GM23338 (cell line): ENCODE measurements around the gene C18orf54. TPM values are rescaled to one million over a fixed set of nuclear protein-coding genes. Genes with fewer than 3 reads are reported as not detected.
A peak's percentile ranks its signal among the peaks of the same experiment; 100 is the strongest.

Source experiments
- ATAC-seq: fragments of 200-7000 bp; cut with Tn5 transposase; 3 replicates; pipeline ENCODE4 v1.9.1; 2020
- DNase-seq: peaks from one replicate; pipeline ENCODE4 v3.0.0-alpha.2; 2015; ENCODE audit warnings: low spot score
- H2AFZ ChIP-seq: fragments of 200-600 bp; sonication (generic); 2 replicates; pipeline ENCODE4 v1.8.0; 2016; ENCODE audit warnings: antibody characterized with exemption, mild to moderate bottlenecking, moderate library complexity
- H3F3A ChIP-seq: fragments of 200-600 bp; sonication (generic); replicated peaks from 2 replicates; pipeline ENCODE4 v1.8.0; 2017; ENCODE audit warnings: antibody characterized with exemption, mixed run types, low read depth
- H3K27ac ChIP-seq: fragments of 200-600 bp; sonication (generic); 2 replicates; pipeline ENCODE4 v1.6.1; 2016; ENCODE audit warnings: low read depth
- H3K27me3 ChIP-seq: fragments of 200-600 bp; sonication (generic); 2 replicates; pipeline ENCODE4 v1.8.0; 2016; ENCODE audit warnings: mild to moderate bottlenecking, mixed run types, moderate library complexity; ENCODE audit not compliant: insufficient read depth
- H3K36me3 ChIP-seq: fragments of 200-600 bp; sonication (generic); 2 replicates; pipeline ENCODE4 v1.8.0; 2016; ENCODE audit warnings: mild to moderate bottlenecking; ENCODE audit not compliant: insufficient read depth
- H3K4me1 ChIP-seq: fragments of 200-600 bp; sonication (generic); 2 replicates; pipeline ENCODE4 v1.8.0; 2016; ENCODE audit warnings: mild to moderate bottlenecking, moderate library complexity; ENCODE audit not compliant: insufficient read depth
- H3K4me2 ChIP-seq: fragments of 200-600 bp; sonication (generic); 2 replicates; pipeline ENCODE4 v1.7.1; 2017; ENCODE audit warnings: mixed run types
- H3K4me3 ChIP-seq: fragments of 200-600 bp; sonication (generic); 2 replicates; pipeline ENCODE4 v1.6.1; 2016; ENCODE audit warnings: mixed run types
- H3K79me2 ChIP-seq: fragments of 200-600 bp; sonication (generic); replicated peaks from 2 replicates; pipeline ENCODE4 v1.8.0; 2017; ENCODE audit warnings: mild to moderate bottlenecking; ENCODE audit not compliant: insufficient read depth
- H3K9me2 ChIP-seq: fragments of 200-600 bp; sonication (generic); 2 replicates; pipeline ENCODE4 v1.8.0; 2017; ENCODE audit not compliant: insufficient read depth
- H4K20me1 ChIP-seq: fragments of 200-600 bp; sonication (generic); replicated peaks from 2 replicates; pipeline ENCODE4 v1.8.0; 2017; ENCODE audit warnings: mild to moderate bottlenecking; ENCODE audit not compliant: insufficient read depth
- H3K27ac Mint-ChIP-seq: 2 replicates; pipeline ENCODE4 v1.8.0; 2020; ENCODE audit warnings: inconsistent platforms, mild to moderate bottlenecking, moderate library complexity, mixed read lengths
- H3K27me3 Mint-ChIP-seq: 3 replicates; pipeline ENCODE4 v1.8.0; 2022; ENCODE audit warnings: low read depth, mild to moderate bottlenecking, moderate library complexity, mixed read lengths, inconsistent platforms; ENCODE audit not compliant: insufficient read depth, poor library complexity
- H3K36me3 Mint-ChIP-seq: 3 replicates; pipeline ENCODE4 v1.8.0; 2021; ENCODE audit warnings: low read depth, mild to moderate bottlenecking, inconsistent platforms, moderate library complexity, mixed read lengths
- H3K4me1 Mint-ChIP-seq: 3 replicates; pipeline ENCODE4 v1.8.0; 2020; ENCODE audit warnings: mild to moderate bottlenecking, inconsistent platforms, mixed read lengths
- H3K4me3 Mint-ChIP-seq: 3 replicates; pipeline ENCODE4 v1.8.0; 2021; ENCODE audit warnings: moderate library complexity, mild to moderate bottlenecking, inconsistent platforms, mixed read lengths
- H3K9me3 Mint-ChIP-seq: 3 replicates; pipeline ENCODE4 v1.8.0; 2020; ENCODE audit warnings: moderate library complexity, mild to moderate bottlenecking, inconsistent platforms, mixed read lengths
- CREB1 ChIP-seq: fragments of 250-450 bp; sonication (Bioruptor Pico); IDR thresholded peaks from 2 replicates; pipeline ENCODE4 v1.5.0; 2020; ENCODE audit warnings: low read depth, mild to moderate bottlenecking, moderate library complexity
- CTCF ChIP-seq, 2 experiments: fragments of 200-600 bp in 1 of 2; sonication (generic) in 1 of 2; conservative IDR thresholded peaks; 2 replicates each; pipeline versions ENCODE4 v1.5.1 to v1.6.1; 2016 to 2017; ENCODE audit warnings: antibody characterized with exemption in 2 of 2, low read depth in 2 of 2, mild to moderate bottlenecking in 2 of 2, moderate library complexity in 1 of 2
- ETS1 ChIP-seq: IDR thresholded peaks from 2 replicates; pipeline ENCODE4 v1.6.1; 2016; ENCODE audit warnings: antibody characterized with exemption
- EZH2 ChIP-seq: fragments of 200-600 bp; sonication (generic); IDR thresholded peaks from one replicate; pipeline ENCODE4 v1.8.0; 2017; ENCODE audit warnings: antibody characterized with exemption, mild to moderate bottlenecking, low read depth; ENCODE audit not compliant: unreplicated experiment
- EZH2phosphoT487 ChIP-seq: fragments of 200-600 bp; sonication (generic); IDR thresholded peaks from one replicate; pipeline ENCODE4 v1.8.1; 2018; ENCODE audit warnings: antibody characterized with exemption; ENCODE audit not compliant: unreplicated experiment
- JUNB ChIP-seq: IDR thresholded peaks from one replicate; pipeline ENCODE4 v1.6.1; 2016; ENCODE audit warnings: antibody characterized with exemption; ENCODE audit not compliant: unreplicated experiment
- NANOG ChIP-seq: IDR thresholded peaks from 2 replicates; pipeline ENCODE4 v1.6.1; 2016; ENCODE audit warnings: antibody characterized with exemption, borderline replicate concordance
- REST ChIP-seq: IDR thresholded peaks from one replicate; pipeline ENCODE4 v1.6.1; 2018; ENCODE audit warnings: antibody characterized with exemption; ENCODE audit not compliant: unreplicated experiment
- STAT1 ChIP-seq: IDR thresholded peaks from one replicate; pipeline ENCODE4 v1.6.1; 2016; ENCODE audit warnings: antibody characterized with exemption; ENCODE audit not compliant: unreplicated experiment
- ZNF114 ChIP-seq: fragments of 250-450 bp; sonication (Bioruptor Pico); IDR thresholded peaks from 2 replicates; pipeline ENCODE4 v1.5.0; 2020; ENCODE audit warnings: mild to moderate bottlenecking, moderate library complexity
- ZNF331 ChIP-seq: fragments of 250-450 bp; sonication (Bioruptor Pico); IDR thresholded peaks from 2 replicates; pipeline ENCODE4 v1.5.0; 2020; ENCODE audit warnings: low read depth, mild to moderate bottlenecking, moderate library complexity
- polyA plus RNA-seq: library from polyadenylated mRNA; unstranded; fragments of >200 nt; fragmentation: Nextera tagmentation; extraction: Ambion mirVana; gene quantifications from 2 replicates; pipeline ENCODE4 v1.2.1, GENCODE V29; 2016
- total RNA-seq: library from RNA; depleted of rRNA; stranded (reverse); fragments of >200 nt; shearing (Covaris generic); gene quantifications from 2 replicates; pipeline ENCODE4 v1.2.3, GENCODE V29; 2014

Gene C18orf54
- total and polyA plus RNA-seq, 2 experiments from 2014 or later, result 13.9 to 29.6 TPM

GRCh38 chr18:54359233-54359632, 1.5 kb downstream of the C18orf54 start:
- H2AFZ ChIP-seq, result no peak overlapping the region
- no peak overlapping the region for H3K27ac Mint-ChIP-seq
- peaks cover 20% of the 10 kb centered on the region for H3K79me2 ChIP-seq

DNA sequence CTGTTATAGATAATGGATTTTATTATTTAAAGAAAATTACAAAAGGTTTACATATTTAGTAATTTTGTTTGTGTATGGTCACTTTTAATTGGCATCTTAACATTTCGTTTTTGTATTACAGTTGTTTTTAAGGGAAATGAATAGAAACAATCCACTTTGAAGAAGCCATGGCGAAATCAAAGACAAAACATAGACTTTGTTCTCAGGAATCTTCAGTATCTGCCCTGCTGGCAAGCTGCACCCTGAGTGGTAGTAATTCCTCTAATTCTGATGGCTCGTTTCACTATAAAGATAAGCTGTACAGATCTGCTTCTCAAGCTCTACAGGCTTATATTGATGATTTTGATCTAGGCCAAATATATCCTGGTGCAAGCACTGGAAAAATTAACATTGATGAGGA, 2.7 kb downstream of the C18orf54 start:
- H3K4me2 ChIP-seq, result no peak overlapping the region
- no peak for ATAC-seq
- H3K4me1 ChIP-seq, result peaks cover 8% of the 10 kb centered on the region; the same call in 1 of the 2 replicates
- no peak for DNase-seq
- no peaks in the 10 kb centered on the region for H3K27me3 ChIP-seq
- H3K9me2 ChIP-seq, result no peaks in the 10 kb centered on the region
- H3K79me2 ChIP-seq, result peaks cover 20% of the 10 kb centered on the region
- H3K36me3 Mint-ChIP-seq, result peaks cover 21% of the 10 kb centered on the region
- H3K4me3 Mint-ChIP-seq, result no peak overlapping the region
- no peaks in the 10 kb centered on the region for H4K20me1 ChIP-seq
- peaks cover 19% of the 10 kb centered on the region for H3K36me3 ChIP-seq
- no peak overlapping the region for H3K4me3 ChIP-seq
- H3F3A ChIP-seq, result no peaks in the 10 kb centered on the region
- no peak overlapping the region for H3K27ac ChIP-seq
- no peak overlapping the region for H3K27ac Mint-ChIP-seq
- H2AFZ ChIP-seq, result no peak overlapping the region
- peaks cover 13% of the 10 kb centered on the region for H3K27me3 Mint-ChIP-seq
- no peaks in the 10 kb centered on the region; the same call in 2 of the 3 replicates for H3K9me3 Mint-ChIP-seq
- peaks cover 14% of the 10 kb centered on the region for H3K4me1 Mint-ChIP-seq
- no peak for TF ChIP-seq CTCF (conservative IDR thresholded peaks at IDR 0.05; ENCODE audit: low read depth in 2 of 2)
- TF ChIP-seq CREB1 (CRISPR knock-in tag), result no peak
- TF ChIP-seq ZNF331, result no peak
- no peak for TF ChIP-seq ETS1
- no peak for TF ChIP-seq JUNB
- TF ChIP-seq REST, result no peak
- TF ChIP-seq NANOG, result no peak
- TF ChIP-seq ZNF114, result no peak
- no peak for TF ChIP-seq EZH2phosphoT487
- TF ChIP-seq EZH2, result no peak
- TF ChIP-seq STAT1, result no peak

More at GRCh38 chr18:54359233-54359632, 1.5 kb downstream of the C18orf54 start:
- Histone ChIP-seq H3K4me3 (peak overlapping the region; percentile 71), H3K27me3 (no peaks in the 10 kb centered on the region), H3K27ac (no peak overlapping the region), H3K9me2 (no peaks in the 10 kb centered on the region), H3F3A (no peaks in the 10 kb centered on the region), H3K4me2 (peak overlapping the region; percentile 87), H3K4me1 (peaks cover 8% of the 10 kb centered on the region; the same call in 1 of the 2 replicates), H4K20me1 (no peaks in the 10 kb centered on the region), H3K36me3 (peaks cover 16% of the 10 kb centered on the region)
- no peak for DNase-seq
- no peak for ATAC-seq
- Mint-ChIP-seq H3K4me3 (peak overlapping the region; percentile 100), H3K27me3 (peaks cover 13% of the 10 kb centered on the region), H3K4me1 (peaks cover 14% of the 10 kb centered on the region), H3K9me3 (no peaks in the 10 kb centered on the region; the same call in 2 of the 3 replicates), H3K36me3 (peaks cover 18% of the 10 kb centered on the region; the same call in 2 of the 3 replicates)
- TF ChIP-seq EZH2, result no peak
- TF ChIP-seq ZNF114, result no peak
- no peak for TF ChIP-seq NANOG
